CD14-positive monocyte (primary cell): ENCODE results near the gene LUC7L2. TPM values are rescaled to one million over a fixed set of nuclear protein-coding genes. Genes with fewer than 3 reads are reported as not detected.

Source experiments
- DNase-seq, 3 donors: peaks; one replicate each; pipeline ENCODE4 v3.0.0-alpha.2; 2011 to 2022
- H2AFZ ChIP-seq: 2 replicates; pipeline ENCODE4 v1.6.0; 2012; ENCODE audit warnings: mild to moderate bottlenecking, low read depth, low read length, inconsistent platforms; ENCODE audit not compliant: insufficient read depth, poor library complexity, severe bottlenecking
- H3K27ac ChIP-seq, 2 donors: 1 replicate in 1 of 2; 2 replicates in 1 of 2; pipeline ENCODE4 v1.5.1; 2012 to 2013; ENCODE audit warnings: low read length in 2 of 2, control low read depth in 1 of 2, inconsistent platforms in 1 of 2, low read depth in 1 of 2, mild to moderate bottlenecking in 1 of 2
- H3K27me3 ChIP-seq, 2 donors: one replicate each; pipeline versions ENCODE4 v1.6.0 to v1.6.1; 2011 to 2013; ENCODE audit warnings: low read length in 2 of 2; ENCODE audit not compliant: control insufficient read depth in 2 of 2, insufficient read depth in 2 of 2
- H3K36me3 ChIP-seq, 2 donors: replicated peaks in 1 of 2; 1 replicate in 1 of 2; 2 replicates in 1 of 2; pipeline versions ENCODE4 v1.5.1 to v1.6.1; 2012 to 2013; ENCODE audit warnings: low read length in 2 of 2, control low read depth in 1 of 2, inconsistent platforms in 1 of 2, mild to moderate bottlenecking in 1 of 2; ENCODE audit not compliant: insufficient read depth in 2 of 2, control insufficient read depth in 1 of 2
- H3K4me1 ChIP-seq, 2 donors: 1 replicate in 1 of 2; 2 replicates in 1 of 2; pipeline versions ENCODE4 v1.5.1 to v1.6.1; 2012 to 2013; ENCODE audit warnings: low read length in 2 of 2, control low read depth in 1 of 2, inconsistent platforms in 1 of 2, mild to moderate bottlenecking in 1 of 2, moderate library complexity in 1 of 2; ENCODE audit not compliant: insufficient read depth in 2 of 2, control insufficient read depth in 1 of 2
- H3K4me2 ChIP-seq: replicated peaks from 2 replicates; pipeline ENCODE3; 2012; ENCODE audit warnings: low read length, moderate library complexity, mild to moderate bottlenecking; ENCODE audit not compliant: poor library complexity, severe bottlenecking; ENCODE audit errors: extremely low read depth
- H3K4me3 ChIP-seq, 3 experiments: fragments of 200-600 bp in 1 of 3; sonication (generic) in 1 of 3; replicated peaks in 1 of 3; 1 replicate in 2 of 3; 2 replicates in 1 of 3; pipeline ENCODE4 v1.5.1; 2011 to 2013; ENCODE audit warnings: low read length in 3 of 3, mild to moderate bottlenecking in 3 of 3, control low read depth in 2 of 3, low read depth in 2 of 3, inconsistent platforms in 1 of 3, moderate library complexity in 1 of 3
- H3K79me2 ChIP-seq: 2 replicates; pipeline ENCODE4 v1.6.0; 2012; ENCODE audit warnings: mild to moderate bottlenecking, control low read depth, inconsistent platforms, low read length, moderate library complexity; ENCODE audit not compliant: insufficient read depth
- H3K9ac ChIP-seq: 2 replicates; pipeline ENCODE4 v1.6.0; 2017; ENCODE audit warnings: low read length, mild to moderate bottlenecking; ENCODE audit not compliant: insufficient read depth, poor library complexity, severe bottlenecking
- H3K9me3 ChIP-seq, 2 donors: replicated peaks in 1 of 2; 1 replicate in 1 of 2; 2 replicates in 1 of 2; pipeline versions ENCODE4 v1.5.1 to v1.6.1; 2012 to 2013; ENCODE audit warnings: low read length in 2 of 2, control low read depth in 1 of 2; ENCODE audit not compliant: control insufficient read depth in 1 of 2, insufficient read depth in 1 of 2
- H4K20me1 ChIP-seq: 2 replicates; pipeline ENCODE4 v1.6.0; 2012; ENCODE audit warnings: mild to moderate bottlenecking, low read length, control low read depth, moderate library complexity; ENCODE audit not compliant: insufficient read depth
- H3K27ac Mint-ChIP-seq, 7 donors: one replicate each; pipeline ENCODE4 v1.8.0; 2020; ENCODE audit warnings: mild to moderate bottlenecking in 7 of 7, mixed read lengths in 7 of 7, moderate library complexity in 6 of 7, inconsistent platforms in 2 of 7
- H3K27me3 Mint-ChIP-seq, 3 donors: one replicate each; pipeline ENCODE4 v1.8.0; 2021 to 2022; ENCODE audit warnings: low read depth in 3 of 3, mild to moderate bottlenecking in 3 of 3, mixed read lengths in 3 of 3, moderate library complexity in 3 of 3, inconsistent platforms in 1 of 3
- H3K36me3 Mint-ChIP-seq, 2 donors: one replicate each; pipeline ENCODE4 v1.8.0; 2020; ENCODE audit warnings: mixed read lengths in 2 of 2, inconsistent platforms in 1 of 2, mild to moderate bottlenecking in 1 of 2
- H3K4me1 Mint-ChIP-seq: one replicate; pipeline ENCODE4 v1.8.0; 2020; ENCODE audit warnings: mild to moderate bottlenecking, mixed read lengths
- H3K4me3 Mint-ChIP-seq, 2 donors: one replicate each; pipeline ENCODE4 v1.8.0; 2020; ENCODE audit warnings: mild to moderate bottlenecking in 2 of 2, mixed read lengths in 2 of 2, moderate library complexity in 1 of 2
- H3K9me3 Mint-ChIP-seq, 7 donors: one replicate each; pipeline ENCODE4 v1.8.0; 2020 to 2022; ENCODE audit warnings: mixed read lengths in 7 of 7, mild to moderate bottlenecking in 6 of 7, moderate library complexity in 6 of 7, inconsistent platforms in 2 of 7
- CTCF ChIP-seq: fragments of 200-600 bp; IDR thresholded peaks from one replicate; pipeline ENCODE4 v1.8.0; 2022; ENCODE audit warnings: antibody characterized with exemption, mild to moderate bottlenecking
- WGBS: methylation state at CpG from one replicate; pipeline ENCODE4 v1.1.5; 2013; ENCODE audit warnings: missing lambda C conversion rate; ENCODE audit not compliant: insufficient coverage; 5-methylcytosine and 5-hydroxymethylcytosine counted together
- intact Hi-C, 2 donors: fragments of 100-400 bp; cut with micrococcal nuclease; formaldehyde crosslinking; loops; one replicate each; pipeline versions ENCODE4 v1.15.0 to v1.15.1; 2023
- polyA plus RNA-seq, 3 donors: library from polyadenylated mRNA; depleted of rRNA in 1 of 3; unstranded in 2 of 3; stranded (reverse) in 1 of 3; fragments of 300-500 nt in 2 of 3; fragments of >200 nt in 1 of 3; fragmentation: Illumina TruSeq in 2 of 3; gene quantifications; 1 replicate in 2 of 3; 2 replicates in 1 of 3; pipeline ENCODE4 v1.2.3, GENCODE V29; 2012 to 2021

Gene LUC7L2
- polyA plus RNA-seq, 3 donors: 24.7 to 54.5 (median 26.8) TPM

GRCh38 chr7:139339698-139340036 is 20.0 kb upstream of the LUC7L2 start:
- H3K4me1 ChIP-seq: peaks cover 8 to 10% of the 10 kb centered on the region in 2 donors
- WGBS: 93% methylated on average over 10 of the region's 13 CpGs
- no peaks in the 10 kb centered on the region for H3K27me3 ChIP-seq
- Mint-ChIP-seq H3K36me3 (no peaks in the 10 kb centered on the region), H3K4me3 (peak overlapping the region; percentile 92 to 93), H3K4me1 (peaks cover 7% of the 10 kb centered on the region), H3K27me3 (peaks cover 0 to 7% (median 0%) of the 10 kb centered on the region in 3 donors), H3K27ac (peak overlapping the region; percentile 97 to 99 (median 99)), H3K9me3 (peaks cover 3 to 10% (median 7%) of the 10 kb centered on the region in 7 donors)
- peak overlapping the region; percentile 62 for H2AFZ ChIP-seq
- peak overlapping the region; percentile 89 for H3K4me2 ChIP-seq
- peak overlapping the region; percentile 96 for H3K9ac ChIP-seq
- peak overlapping the region; percentile 89 to 96 (median 91) for H3K4me3 ChIP-seq
- H3K27ac ChIP-seq: peak overlapping the region; percentile 98 to 99
- H4K20me1 ChIP-seq: no peaks in the 10 kb centered on the region
- intact Hi-C loops: loop anchor here (1.0 to 10.0 kb wide), 5 partner anchors 20 to 1585 kb away; partner anchors contain the start of genes BRAF (in 1 of the 2), LUC7L2 (in 1 of the 2) and UBN2 (in 1 of the 2)
- H3K36me3 ChIP-seq: no peaks in the 10 kb centered on the region
- peaks cover 26% of the 10 kb centered on the region for H3K79me2 ChIP-seq
- TF ChIP-seq CTCF: no peak
- peaks cover 0 to 3% of the 10 kb centered on the region in 2 donors for H3K9me3 ChIP-seq
- DNase-seq: no peak

- peaks cover 0 to 7% (median 0%) of the 10 kb centered on the region in 3 donors for H3K27me3 Mint-ChIP-seq
- Histone ChIP-seq H3K9me3 (peaks cover 0 to 3% of the 10 kb centered on the region in 2 donors), H4K20me1 (no peaks in the 10 kb centered on the region), H3K27me3 (no peaks in the 10 kb centered on the region), H3K9ac (peak overlapping the region; percentile 96), H2AFZ (peak overlapping the region; percentile 95), H3K27ac (peak overlapping the region; percentile 98 to 99), H3K4me1 (peaks cover 9 to 16% of the 10 kb centered on the region in 2 donors), H3K36me3 (no peaks in the 10 kb centered on the region), H3K79me2 (peaks cover 26% of the 10 kb centered on the region), H3K4me3 (peak overlapping the region; percentile 89 to 96 (median 91)), H3K4me2 (peak overlapping the region; percentile 89)
- peaks cover 3 to 10% (median 7%) of the 10 kb centered on the region in 7 donors for H3K9me3 Mint-ChIP-seq
- 3% methylated on average over 51 of the region's 66 CpGs for WGBS
- no peaks in the 10 kb centered on the region for H3K36me3 Mint-ChIP-seq
- peak; percentile 99 to 100 (median 100) for DNase-seq
- peak overlapping the region; percentile 92 to 93 for H3K4me3 Mint-ChIP-seq
- intact Hi-C loops: loop anchor here (1.0 to 10.0 kb wide), 4 partner anchors 19 to 225 kb away; partner anchors contain the start of genes LUC7L2 (in 1 of the 2) and UBN2 (in 1 of the 2)
- peaks cover 8% of the 10 kb centered on the region for H3K4me1 Mint-ChIP-seq
- peak overlapping the region; percentile 97 to 99 (median 99) for H3K27ac Mint-ChIP-seq
- peak; percentile 66 for TF ChIP-seq CTCF
Observed at GRCh38 chr7:139340037-139340807, 19.5 kb upstream of the LUC7L2 start.
